Adrenal gland (tissue), 12 donors: ENCODE data around the gene PIK3CB. TPM values are rescaled to one million over a fixed set of nuclear protein-coding genes. Genes with fewer than 3 reads are reported as not detected.

ENCODE experiments used
- DNase-seq, 7 donors: peaks; one replicate each; pipeline ENCODE4 v3.0.0-alpha.2; 2019 to 2020
- H3K27ac ChIP-seq, 5 donors: fragments of 200-600 bp; sonication (generic) in 4 of 5; 1 replicate in 3 of 5; 2 replicates in 2 of 5; pipeline versions ENCODE4 v1.5.1 to v1.8.0; 2016 to 2020; ENCODE audit warnings: mild to moderate bottlenecking in 1 of 5
- H3K27me3 ChIP-seq: fragments of 200-600 bp; 2 replicates; pipeline ENCODE4 v1.8.0; 2021
- H3K36me3 ChIP-seq, 2 donors: fragments of 200-600 bp; replicated peaks in 1 of 2; 1 replicate in 1 of 2; 2 replicates in 1 of 2; pipeline versions ENCODE4 v1.5.1 to v1.8.0; 2018 to 2022
- H3K4me1 ChIP-seq, 2 donors: fragments of 200-600 bp; replicated peaks in 1 of 2; 1 replicate in 1 of 2; 2 replicates in 1 of 2; pipeline versions ENCODE4 v1.5.1 to v1.8.0; 2018 to 2021
- H3K4me3 ChIP-seq, 4 donors: fragments of 200-600 bp; sonication (generic) in 3 of 4; one replicate each; pipeline ENCODE4 v1.5.1; 2016 to 2018
- H3K9me3 ChIP-seq, 3 donors: fragments of 200-600 bp; sonication (generic) in 1 of 3; replicated peaks in 1 of 3; 1 replicate in 2 of 3; 2 replicates in 1 of 3; pipeline versions ENCODE4 v1.5.1 to v1.8.0; 2016 to 2021
- POLR2A ChIP-seq, 2 donors: fragments of 450-650 bp; IDR thresholded peaks; one replicate each; pipeline ENCODE4 v1.6.1; 2017; ENCODE audit warnings: antibody characterized with exemption in 2 of 2, mild to moderate bottlenecking in 2 of 2, moderate library complexity in 1 of 2
- WGBS, 4 donors: extraction: QIAGEN DNeasy Blood & Tissue Kit in 2 of 4; methylation state at CpG; one replicate each; pipeline versions ENCODE4 v1.1.5 to v1.1.7; 2013 to 2017; 5-methylcytosine and 5-hydroxymethylcytosine counted together
- intact Hi-C, 2 donors: fragments of 100-400 bp; cut with DNase I; formaldehyde crosslinking; loops; one replicate each; pipeline versions ENCODE4 v1.14.1 to v1.15.0; 2022 to 2023
- polyA plus RNA-seq, 3 donors: library from polyadenylated mRNA; stranded (reverse); fragments of 200-250 nt in 2 of 3; fragments of 350-450 nt in 1 of 3; fragmentation: Illumina TruSeq in 1 of 3; extraction: RNeasy Lipid Tissue Mini Kit (QIAGEN cat#74804) in 1 of 3; gene quantifications; one replicate each; pipeline ENCODE4 v1.2.3, GENCODE V29; 2013 to 2014
- total RNA-seq, 9 donors: library from RNA; depleted of rRNA in 4 of 9; stranded (reverse); fragments of >200 nt in 4 of 9; fragments of 120-200 nt in 1 of 9; fragmentation: NEBNext Ultra II Directional in 1 of 9; extraction: Animal tissue kit (Norgen Biotek cat#: 25700) in 1 of 9; gene quantifications; one replicate each; pipeline versions ENCODE4 v1.1.0 to v1.2.4, GENCODE V29; 2013 to 2023
- TF ChIP-seq, protein P1 (sequence below), 6 experiments: fragments of 450-650 bp in 4 of 6; fragments of 200-600 bp in 2 of 6; sonication (generic) in 1 of 6; IDR thresholded peaks; 1 replicate in 5 of 6; 2 replicates in 1 of 6; pipeline versions ENCODE4 v1.5.1 to v1.8.0; 2016 to 2021; ENCODE audit warnings: antibody characterized with exemption in 6 of 6, mild to moderate bottlenecking in 2 of 6, moderate library complexity in 1 of 6
- donor health status: healthy with polysubstance abuse.
- donor health status: Bipolar disorder and iron deficiency.
- donor health status: DM: yes; HTN: yes; CAD: no.
- donor health status: DM: no; HTN: no; CAD: no.
- donor health status: DM: no; HTN: no; CAD: no.
- donor health status: DM: yes; HTN: yes; CAD: no.

PIK3CB gene
- total and polyA plus RNA-seq, 12 donors: 4.6 to 26.0 (median 15.5) TPM

DNA sequence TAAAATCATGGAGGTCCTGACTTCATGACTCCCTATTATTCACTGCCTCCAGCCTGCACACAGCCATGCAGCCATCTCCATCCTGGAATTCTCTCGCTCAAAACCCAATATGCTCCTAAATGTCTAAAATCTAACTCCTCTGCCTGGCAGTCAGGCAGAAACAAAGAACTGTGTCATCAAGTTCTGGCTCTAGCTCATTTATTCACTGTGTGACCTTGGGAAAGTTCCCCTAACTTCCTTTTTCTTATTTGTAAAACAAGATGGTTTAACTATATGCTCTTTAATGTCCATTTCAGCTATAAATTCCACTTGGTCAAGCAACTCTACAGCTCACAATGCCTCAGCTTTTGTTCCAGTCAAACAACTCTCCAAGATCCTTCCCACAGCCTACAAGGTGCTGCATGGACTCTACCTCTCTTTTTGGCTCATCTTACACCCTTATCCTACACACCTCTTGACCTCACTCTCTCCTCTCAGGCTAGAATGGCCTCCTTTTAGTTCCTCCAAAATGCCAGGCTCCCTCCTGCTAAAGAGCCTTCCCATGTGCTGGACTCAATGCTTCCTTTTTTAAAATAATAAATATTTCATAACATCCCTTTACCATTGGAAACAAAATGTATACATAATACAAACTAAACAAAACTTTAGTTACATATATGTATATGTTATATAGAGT, 16.4 kb downstream of the PIK3CB start:
- Histone ChIP-seq H3K9me3 (no peaks in the 10 kb centered on the region), H3K27me3 (no peaks in the 10 kb centered on the region), H3K4me1 (peaks cover 12 to 14% of the 10 kb centered on the region in 2 donors), H3K36me3 (no peaks in the 10 kb centered on the region), H3K4me3 (no peak overlapping the region), H3K27ac (peak overlapping the region in 3 of 5 donors; percentile 0 to 46 (median 42))
- intact Hi-C loops: no loop called here
- TF ChIP-seq POLR2A (IDR thresholded peaks at IDR 0.05): no peak
- TF ChIP-seq, protein P1, sequence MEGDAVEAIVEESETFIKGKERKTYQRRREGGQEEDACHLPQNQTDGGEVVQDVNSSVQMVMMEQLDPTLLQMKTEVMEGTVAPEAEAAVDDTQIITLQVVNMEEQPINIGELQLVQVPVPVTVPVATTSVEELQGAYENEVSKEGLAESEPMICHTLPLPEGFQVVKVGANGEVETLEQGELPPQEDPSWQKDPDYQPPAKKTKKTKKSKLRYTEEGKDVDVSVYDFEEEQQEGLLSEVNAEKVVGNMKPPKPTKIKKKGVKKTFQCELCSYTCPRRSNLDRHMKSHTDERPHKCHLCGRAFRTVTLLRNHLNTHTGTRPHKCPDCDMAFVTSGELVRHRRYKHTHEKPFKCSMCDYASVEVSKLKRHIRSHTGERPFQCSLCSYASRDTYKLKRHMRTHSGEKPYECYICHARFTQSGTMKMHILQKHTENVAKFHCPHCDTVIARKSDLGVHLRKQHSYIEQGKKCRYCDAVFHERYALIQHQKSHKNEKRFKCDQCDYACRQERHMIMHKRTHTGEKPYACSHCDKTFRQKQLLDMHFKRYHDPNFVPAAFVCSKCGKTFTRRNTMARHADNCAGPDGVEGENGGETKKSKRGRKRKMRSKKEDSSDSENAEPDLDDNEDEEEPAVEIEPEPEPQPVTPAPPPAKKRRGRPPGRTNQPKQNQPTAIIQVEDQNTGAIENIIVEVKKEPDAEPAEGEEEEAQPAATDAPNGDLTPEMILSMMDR (IDR thresholded peaks at IDR 0.05): no peak
- WGBS, 4 donors: 36 to 90% (median 78%) methylated on average over 1 of the region's 1 CpG
- no peak for DNase-seq

DNA sequence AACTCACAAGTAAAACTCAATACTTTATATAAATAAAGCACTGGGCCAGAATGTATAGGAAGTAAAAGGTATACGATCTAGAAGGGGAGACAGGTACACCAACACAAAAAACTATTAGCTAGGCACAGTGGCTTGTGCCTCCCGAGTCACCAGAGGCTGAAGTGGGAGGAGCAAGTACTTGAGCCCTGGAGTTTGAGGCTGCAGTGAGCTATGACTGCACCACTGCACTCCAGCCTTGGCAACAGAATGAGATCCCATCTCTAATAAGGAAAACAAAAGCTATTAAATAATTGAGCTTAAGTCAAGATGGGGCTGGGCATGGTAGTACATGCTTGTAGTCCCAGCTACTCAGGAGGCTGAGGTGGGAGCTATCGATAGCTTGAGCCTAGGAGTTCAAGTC, 17.0 kb downstream of the PIK3CB start:
- TF ChIP-seq POLR2A (IDR thresholded peaks at IDR 0.05): no peak
- TF ChIP-seq, protein P1 (IDR thresholded peaks at IDR 0.05): no peak

DNA sequence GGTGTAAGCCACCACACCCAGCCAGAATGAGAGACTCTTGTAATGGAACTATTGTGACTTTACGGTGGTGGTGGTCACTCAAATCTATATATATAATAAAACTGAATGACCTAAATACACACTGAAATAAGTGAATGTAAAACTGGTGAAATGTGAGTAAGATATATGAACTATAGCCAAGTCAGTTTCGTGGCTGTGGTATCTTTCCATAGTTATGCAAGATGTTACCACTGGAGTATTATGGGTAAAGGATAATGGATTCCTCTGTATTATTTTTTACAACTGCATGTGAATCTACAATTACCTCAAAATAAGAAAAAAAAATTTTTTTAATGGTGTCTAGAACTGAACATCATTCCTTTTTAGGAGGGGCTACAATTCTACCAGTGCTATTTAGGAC, 21.9 kb downstream of the PIK3CB start:
- no peak overlapping the region for H3K4me3 ChIP-seq
- no peaks in the 10 kb centered on the region for H3K36me3 ChIP-seq
- no peaks in the 10 kb centered on the region for H3K9me3 ChIP-seq
- intact Hi-C loops: no loop called here
- 83 to 88% (median 85%) methylated on average over 2 of the region's 2 CpGs for WGBS, 4 donors
- TF ChIP-seq POLR2A (IDR thresholded peaks at IDR 0.05): no peak
- TF ChIP-seq, protein P1 (IDR thresholded peaks at IDR 0.05): no peak
- no peaks in the 10 kb centered on the region for H3K27me3 ChIP-seq
- DNase-seq: no peak
- peaks cover 4 to 14% of the 10 kb centered on the region in 2 donors for H3K4me1 ChIP-seq
- no peak overlapping the region for H3K27ac ChIP-seq

More for the DNA sequence above, 17.0 kb downstream of the PIK3CB start:
- no peak for DNase-seq
- no peaks in the 10 kb centered on the region for H3K27me3 ChIP-seq
- H3K4me3 ChIP-seq: no peak overlapping the region
- intact Hi-C loops: no loop called here
- no peaks in the 10 kb centered on the region for H3K36me3 ChIP-seq
- peaks cover 11 to 14% of the 10 kb centered on the region in 2 donors for H3K4me1 ChIP-seq
- no peaks in the 10 kb centered on the region for H3K9me3 ChIP-seq
- peak overlapping the region in 2 of 5 donors; percentile 42 to 46 for H3K27ac ChIP-seq
- 74 to 81% (median 78%) methylated on average over 3 of the region's 3 CpGs for WGBS, 4 donors

DNA sequence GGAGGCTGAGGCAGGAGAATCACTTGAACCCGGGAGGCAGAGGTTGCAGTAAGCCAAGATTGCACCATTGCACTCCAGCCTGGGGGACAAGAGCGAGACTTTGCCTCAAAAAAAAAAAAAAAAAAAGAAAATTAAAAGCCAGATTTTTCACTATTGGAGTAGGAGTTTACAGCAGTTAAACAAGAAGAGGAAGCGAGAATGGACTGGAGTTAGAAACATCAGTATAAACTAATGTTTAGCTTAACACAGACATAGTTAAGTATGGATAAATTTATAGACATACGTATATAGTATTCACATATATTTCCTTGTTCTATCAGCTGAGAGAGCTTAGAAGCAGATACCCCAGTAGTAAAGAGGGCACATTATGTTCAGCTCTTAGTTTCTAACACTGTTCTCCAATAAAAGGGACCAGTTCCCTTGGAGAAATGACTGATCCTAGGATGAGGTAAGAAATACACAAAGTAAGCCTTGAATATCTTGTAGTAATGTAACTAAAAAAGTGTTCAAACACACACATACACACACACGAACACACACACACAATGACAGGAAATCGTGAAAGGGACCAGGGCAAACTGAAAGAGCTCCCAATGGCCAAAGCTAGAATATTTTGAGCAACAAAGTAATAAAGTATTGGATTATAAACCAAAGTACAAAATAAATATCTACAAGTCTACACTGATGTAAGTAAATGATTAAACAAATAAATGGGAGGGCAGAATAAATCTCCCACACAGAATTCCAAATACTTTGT, 25.1 kb downstream of the PIK3CB start:
- Histone ChIP-seq H3K36me3 (no peaks in the 10 kb centered on the region), H3K9me3 (no peaks in the 10 kb centered on the region), H3K4me1 (peaks cover 0 to 8% of the 10 kb centered on the region in 2 donors), H3K4me3 (no peak overlapping the region), H3K27ac (no peak overlapping the region), H3K27me3 (no peaks in the 10 kb centered on the region)
- TF ChIP-seq POLR2A (IDR thresholded peaks at IDR 0.05): no peak
- TF ChIP-seq, protein P1 (IDR thresholded peaks at IDR 0.05): no peak
- DNase-seq: no peak
- intact Hi-C loops: no loop called here
- 77 to 86% (median 80%) methylated on average over 6 of the region's 6 CpGs for WGBS, 4 donors
